COR-L47 (cell line): Measurements from ENCODE around the gene CAMKV.
"Not testable (repeated sequence)": the region's sequence is repeated elsewhere in the genome, so short reads cannot be mapped to it uniquely, and the experiment has no call there.

Experiments used
- DNase-seq: peaks from one replicate; lab custom pipeline; 2025; lab: John Stamatoyannopoulos, UW

Gene CAMKV, protein sequence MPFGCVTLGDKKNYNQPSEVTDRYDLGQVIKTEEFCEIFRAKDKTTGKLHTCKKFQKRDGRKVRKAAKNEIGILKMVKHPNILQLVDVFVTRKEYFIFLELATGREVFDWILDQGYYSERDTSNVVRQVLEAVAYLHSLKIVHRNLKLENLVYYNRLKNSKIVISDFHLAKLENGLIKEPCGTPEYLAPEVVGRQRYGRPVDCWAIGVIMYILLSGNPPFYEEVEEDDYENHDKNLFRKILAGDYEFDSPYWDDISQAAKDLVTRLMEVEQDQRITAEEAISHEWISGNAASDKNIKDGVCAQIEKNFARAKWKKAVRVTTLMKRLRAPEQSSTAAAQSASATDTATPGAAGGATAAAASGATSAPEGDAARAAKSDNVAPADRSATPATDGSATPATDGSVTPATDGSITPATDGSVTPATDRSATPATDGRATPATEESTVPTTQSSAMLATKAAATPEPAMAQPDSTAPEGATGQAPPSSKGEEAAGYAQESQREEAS

DNA sequence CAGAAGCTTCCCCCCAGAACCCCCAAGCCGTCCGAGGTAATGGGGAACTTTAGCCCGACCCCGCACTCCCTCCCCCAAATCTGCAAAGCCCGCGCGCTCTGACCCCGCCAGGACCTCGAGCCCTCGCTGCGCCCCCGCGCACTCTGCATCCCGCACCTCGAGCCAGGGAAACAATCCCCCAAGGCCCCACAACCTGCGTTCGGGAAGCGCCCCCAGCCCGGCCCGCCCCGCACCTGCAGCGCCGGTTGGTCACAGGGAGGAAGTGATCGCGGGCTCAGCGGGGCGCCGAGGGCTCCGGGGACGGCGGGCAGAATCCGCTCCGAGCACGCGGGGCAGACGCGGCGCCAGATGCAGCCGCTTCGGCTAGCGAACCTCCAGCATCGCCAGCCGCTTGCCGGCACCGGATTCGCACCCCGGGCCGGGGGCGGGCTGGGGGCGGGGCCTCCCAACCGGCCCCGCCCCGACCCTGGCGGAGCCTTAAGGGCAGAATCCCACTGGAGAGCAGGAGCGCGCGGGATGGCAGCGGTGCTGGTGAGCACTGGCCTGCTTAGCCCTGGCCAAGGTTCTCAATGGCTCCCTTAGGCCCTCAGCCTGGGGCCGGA, at the start of gene CAMKV:
CAMKV (minus strand) TSS at position 382 of the 602 bp plus-strand sequence. CDS start 7,518 bp downstream, outside the sequence.
- no peak for DNase-seq

DNA sequence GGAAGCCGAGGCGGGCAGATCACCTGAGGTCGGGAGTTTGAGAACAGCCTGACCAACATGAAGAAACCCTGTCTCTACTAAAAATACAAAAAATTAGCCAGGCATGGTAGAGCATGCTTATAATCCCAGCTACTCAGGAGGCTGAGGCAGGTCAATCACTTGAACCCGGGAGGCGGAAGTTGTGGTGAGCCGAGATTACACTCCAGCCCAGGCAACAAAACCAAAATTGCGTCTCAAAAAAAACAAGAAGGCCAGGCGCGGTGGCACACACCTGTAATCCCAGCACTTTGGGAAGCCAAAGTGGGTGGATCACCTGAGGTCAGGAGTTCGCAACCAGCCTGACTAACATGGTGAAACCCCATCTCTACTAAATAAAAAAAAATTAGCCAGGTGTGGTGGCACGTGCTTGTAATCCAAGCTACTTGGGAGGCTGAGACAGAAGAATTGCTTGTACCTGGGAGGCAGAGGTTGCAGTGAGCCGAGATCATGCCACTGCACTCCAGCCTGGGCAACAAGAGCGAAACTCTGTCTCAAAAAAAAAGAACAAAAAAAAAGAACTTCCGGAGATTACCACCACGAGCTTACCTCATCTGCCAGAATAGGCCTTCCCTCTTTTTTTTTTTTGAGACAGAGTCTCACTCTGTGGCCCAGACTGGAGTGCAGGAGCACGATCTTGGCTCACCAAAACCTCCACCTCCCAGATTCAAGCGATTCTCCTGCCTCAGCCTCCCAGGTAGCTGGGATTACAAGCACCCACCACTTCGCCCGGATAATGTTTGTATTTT, 48.3 kb upstream of the CAMKV start:
- DNase-seq, result not testable (repeated sequence)

DNA sequence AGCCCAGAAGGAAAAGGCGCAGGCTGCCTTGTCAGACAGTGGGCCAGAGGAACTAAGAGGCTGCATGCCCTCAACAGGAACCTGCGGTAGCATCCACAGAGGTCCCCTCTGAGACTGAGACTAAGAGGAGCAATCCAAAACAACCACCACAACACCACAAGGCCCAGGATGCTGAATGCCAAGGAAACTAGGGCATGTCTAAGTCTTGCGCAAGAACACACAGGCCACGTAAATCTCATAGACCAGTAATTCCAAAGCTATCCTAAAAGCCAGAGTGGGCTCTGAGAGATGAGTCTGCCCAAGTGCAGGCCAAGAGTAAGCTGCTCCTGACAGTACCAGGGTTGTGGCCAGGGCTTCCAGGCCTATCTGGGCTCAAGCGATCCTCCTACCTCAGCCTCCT, 47.0 kb upstream of the CAMKV start:
- DNase-seq, result no peak

DNA sequence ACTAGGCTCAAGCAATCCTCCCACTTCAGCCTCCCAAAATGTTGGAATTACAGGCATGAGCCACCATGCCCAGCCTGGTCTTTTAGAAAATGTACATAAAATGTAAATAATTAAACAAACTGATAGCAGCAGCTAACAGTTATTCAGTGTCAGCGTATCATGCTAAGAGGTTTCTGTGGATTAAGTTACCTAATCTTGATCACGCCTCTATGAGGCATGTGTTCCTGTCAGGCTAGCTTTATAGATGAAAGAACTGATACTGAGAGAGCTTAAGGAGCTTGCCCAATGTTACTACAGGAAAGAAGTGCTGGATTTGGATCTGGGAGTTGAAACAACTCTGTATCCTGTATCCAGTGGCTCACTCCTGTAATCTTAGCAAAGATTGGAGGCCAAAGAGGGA, 45.2 kb upstream of the CAMKV start:
- DNase-seq, result no peak

DNA sequence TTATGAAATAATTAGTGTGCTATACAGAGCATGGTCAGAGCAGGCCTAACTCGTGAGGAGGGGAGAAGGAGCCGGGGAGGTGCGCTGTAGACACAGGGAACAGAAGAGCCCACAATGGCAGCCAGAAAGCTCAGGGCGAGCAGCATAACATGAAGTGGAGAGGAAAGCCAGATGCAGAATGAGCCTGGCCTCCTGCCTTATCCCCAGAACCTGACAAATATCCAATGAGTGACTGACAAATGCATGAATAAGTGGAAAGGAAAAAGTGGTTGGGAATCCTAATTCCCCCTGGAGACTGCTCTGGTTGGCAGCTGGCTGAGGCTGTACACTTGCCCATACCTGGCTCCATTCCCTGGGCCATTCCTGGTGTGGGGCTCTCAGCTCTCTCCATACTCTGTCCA, 43.2 kb upstream of the CAMKV start:
- DNase-seq, result no peak

DNA sequence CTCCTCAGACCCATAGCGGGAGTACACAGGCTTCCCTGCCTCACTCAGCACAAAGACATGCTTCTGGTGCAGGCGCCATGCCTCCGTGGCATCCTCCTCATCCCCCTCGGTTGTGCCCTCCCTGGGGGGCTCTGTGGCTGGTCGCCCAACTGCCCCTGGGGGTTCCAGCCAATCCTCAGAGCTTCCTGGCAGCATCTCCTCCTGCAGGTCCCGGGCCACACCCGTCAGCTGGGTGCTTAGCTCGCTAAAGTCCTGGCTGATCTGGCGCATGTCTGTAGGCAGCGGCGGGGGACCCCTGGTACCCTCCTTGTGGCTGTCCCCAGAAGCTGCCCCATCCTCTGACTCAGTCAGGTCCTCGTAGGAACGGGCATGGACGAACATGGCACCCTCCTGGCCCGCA, 41.9 kb upstream of the CAMKV start:
- no peak for DNase-seq

DNA sequence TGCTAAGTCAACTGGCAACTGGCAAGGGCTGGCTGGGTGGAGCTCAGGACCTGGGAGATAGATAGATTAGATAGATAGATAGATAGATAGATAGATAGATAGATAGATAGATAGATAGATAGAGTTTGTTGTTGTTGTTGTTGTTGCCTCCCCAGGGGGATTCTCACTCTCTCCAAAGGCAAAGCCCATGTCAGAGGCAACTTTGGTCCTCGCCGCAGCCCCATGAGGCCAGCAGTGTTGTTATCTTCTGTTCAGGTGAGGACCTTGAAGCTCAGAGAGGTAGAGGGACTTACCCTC, 41.4 kb upstream of the CAMKV start:
- no peak for DNase-seq

DNA sequence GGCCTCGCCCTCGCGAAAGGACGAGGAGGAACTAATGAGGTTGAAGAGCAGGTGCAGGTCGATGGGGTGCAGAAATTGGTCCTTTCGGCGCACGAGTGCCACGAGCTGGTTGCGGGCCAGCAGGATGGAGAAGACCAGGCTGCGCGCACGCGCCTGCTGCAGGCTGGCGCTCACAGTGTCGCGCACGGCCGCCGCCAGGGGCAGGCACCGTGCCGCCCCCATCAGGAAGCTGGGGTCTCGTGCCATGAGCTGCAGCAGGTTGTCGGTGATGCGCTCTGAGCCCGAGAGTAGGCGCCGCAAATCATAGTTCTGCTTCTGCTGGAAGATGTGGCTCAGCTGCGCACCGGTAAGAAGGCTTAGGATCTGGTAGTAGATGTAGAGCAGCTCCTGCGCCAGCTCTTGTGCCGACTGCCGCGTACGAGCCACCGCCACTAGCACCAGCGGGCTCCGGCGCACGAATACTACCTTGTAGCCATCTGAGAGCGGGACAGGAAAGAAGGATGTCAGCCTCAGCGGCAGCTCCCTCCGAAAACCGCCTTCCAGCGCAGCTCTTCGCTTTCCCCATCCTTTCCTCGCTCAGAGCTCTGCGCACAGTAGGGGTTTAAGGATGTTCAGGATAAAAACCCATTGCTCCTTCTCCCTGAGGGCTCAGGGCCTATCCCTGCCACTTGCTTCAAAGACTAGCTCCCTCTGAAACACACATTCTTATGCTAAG, 40.9 kb upstream of the CAMKV start:
- no peak for DNase-seq

DNA sequence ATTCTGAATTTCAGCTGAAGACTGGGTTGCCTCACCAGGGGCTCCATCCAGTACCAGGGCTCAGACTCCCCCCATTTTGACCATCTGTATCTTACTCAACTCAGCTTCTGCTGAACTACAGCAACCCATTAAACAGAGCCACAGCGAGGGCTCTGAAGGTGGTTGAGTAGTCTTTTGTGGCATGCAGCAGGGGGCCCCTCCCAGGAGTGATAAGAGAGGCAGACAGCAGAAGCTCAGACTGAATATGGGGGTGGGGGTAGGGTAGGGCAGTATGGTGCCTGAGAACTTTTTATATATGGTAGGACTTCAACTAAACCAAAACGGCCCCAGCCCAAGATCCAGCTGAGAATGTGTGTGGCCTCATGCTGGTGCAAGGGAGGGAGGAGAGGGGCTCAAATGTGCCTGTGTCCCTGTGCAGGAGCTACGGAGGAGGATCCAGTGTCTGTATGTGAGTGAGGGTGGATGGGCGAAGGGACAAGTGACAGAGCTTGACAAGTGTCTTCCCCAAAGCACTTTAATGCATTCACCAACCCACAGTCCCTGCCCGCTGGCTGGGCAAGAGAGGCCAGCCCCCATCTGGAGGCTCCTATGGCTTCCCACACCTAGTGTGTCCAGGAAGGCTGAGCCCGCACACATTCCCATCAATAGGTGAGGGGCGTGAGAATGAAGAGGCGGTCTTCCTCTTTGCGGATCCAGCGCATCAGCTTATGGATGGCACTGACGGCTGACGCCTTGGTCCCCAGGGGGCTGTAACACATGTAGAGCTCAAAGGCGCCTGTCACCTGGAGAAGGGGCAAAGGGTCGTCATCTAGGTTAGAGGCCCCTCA, 38.9 kb upstream of the CAMKV start:
- no peak for DNase-seq

DNA sequence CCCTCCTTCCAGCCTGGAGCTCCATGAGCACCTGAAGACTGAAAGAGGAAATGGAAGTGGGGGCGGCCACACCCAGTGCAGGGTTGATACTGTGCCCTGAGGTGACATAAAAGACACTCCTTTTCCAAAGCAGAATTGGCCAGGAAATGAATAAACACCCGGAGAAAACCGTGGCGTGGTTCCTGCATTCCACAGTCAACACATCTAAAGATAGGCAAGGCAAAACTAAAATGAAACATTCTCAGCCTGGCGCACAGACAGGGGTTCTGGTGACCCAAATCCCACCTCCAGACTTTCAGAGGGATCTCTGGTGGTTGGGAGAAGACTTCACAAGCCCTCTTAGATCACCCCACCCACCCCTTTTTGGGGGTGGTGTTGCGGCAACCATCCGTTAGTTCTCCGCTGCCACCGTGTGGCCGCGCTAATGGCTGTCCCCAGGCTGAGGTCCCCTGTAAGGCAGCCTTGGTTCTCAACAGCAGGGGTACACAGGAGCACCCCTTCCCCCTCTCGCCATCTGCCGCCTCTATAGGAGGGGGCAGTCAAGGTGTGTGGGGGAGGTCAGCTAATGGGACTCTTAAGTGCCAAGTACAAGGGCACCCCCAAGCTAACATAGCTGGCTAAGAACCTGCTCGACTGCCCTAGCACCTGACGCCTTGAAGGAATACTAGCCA, 36.5 kb upstream of the CAMKV start:
- DNase-seq, result peak; percentile 25

DNA sequence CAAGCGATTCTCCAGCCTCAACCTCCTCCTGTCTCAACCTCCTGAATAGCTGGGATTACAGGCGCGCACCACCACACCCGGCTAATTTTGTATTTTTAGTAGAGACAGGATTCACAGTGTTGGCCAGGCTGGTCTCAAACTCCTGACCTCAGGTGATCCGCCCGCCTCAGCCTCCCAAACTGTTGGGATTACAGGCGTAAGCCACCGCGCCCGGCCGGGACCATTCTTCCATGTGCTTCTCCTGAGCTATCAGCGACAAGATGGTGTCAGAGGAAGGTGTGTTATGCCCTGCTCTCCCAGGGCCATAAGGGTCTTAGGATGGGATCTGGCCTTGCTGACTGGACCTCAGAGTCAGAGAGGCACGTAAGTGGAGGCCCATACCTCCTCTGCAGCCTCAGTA, 34.7 kb upstream of the CAMKV start:
- DNase-seq, result not testable (repeated sequence)

DNA sequence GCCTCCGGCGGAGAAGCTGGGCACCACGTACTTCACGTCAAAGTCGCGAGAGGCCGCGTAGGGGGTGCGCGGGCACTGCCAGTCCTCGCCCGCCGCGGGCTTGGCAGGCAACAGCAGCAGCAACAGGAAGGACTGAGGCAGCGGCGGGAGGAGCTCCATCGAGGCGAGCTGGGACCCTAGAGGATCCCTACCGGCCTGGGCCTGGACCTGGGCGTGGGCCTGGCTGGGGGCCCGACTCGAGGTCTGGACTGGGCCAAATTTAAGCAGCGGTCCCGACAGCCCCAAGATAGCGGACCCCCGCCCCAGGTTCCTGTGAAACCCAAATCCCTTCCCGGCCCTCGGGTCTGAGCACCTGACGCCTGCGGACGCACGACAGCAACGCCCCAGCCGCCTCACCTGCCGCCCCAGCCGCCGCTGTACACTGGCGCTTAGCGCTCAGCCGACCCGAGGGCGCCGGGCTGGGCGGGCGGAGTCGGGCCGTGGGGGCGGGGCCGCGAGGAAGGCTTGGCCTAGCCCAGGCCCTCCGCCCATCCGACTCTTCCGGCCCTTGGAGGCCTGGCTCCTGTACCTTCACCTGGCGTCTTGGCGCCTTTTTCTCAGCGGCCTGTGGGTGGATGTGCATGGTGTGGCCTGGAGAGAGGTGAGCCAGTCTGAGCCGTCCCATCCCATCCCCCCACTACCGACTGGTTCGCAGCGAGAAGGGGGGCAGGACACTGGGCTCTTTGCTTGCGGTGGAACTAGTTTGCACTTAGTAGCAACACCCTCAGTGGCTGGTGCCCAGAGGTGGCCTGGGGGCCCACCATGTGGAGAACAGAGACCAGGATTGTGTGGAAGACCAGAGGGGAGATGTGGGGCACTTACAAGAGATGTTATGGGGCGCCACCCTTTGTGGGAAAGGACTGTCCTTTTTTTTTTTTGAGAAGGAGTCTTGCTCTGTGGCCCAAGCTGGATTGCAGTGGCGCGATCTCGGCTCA, 34.0 kb upstream of the CAMKV start, which contains the start of gene MST1R:
MST1R (minus strand) TSS at position 423 of the 974 bp plus-strand sequence; CDS start at position 159, 264 bp downstream.
- DNase-seq, result peak; percentile 63

DNA sequence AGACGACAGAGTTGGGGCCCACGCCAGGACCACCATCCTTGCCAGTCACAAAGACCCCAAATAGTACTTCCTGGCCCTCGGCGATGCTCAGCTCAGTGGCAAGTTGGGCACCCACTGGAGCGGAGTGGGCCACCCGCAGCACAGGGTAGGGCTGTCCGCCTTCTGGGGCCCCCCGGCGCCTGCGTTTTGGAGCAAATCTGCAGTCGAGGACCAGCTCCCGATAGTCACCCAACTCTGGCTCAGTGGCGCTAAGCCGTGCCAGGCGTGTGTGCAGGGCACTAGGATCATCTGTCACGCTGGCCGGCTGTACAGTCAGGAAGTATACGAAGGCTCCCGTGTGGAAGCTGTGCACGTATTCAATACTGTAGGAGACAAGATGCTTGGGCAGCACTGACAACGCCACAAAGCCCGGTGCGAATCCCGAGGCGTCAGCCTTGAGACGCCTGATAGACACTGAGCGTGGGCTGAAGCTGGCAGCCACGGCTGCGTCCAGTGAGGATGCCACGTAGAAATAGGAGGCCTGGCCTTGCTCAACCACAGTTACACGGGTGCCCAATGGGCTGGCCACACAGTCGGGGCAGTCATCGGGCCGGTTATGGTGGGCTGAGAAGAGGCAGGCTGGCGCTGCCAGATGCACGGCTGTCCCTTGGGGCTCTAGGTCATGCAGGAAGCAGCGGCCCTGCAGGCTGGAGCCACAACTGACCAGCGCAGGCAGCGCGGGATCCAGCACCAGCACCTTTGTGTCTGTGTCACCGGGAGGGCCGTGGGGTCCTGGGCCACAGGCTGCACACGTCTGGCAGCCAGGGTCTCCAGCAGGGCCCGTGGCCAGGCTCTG, 33.0 kb upstream of the CAMKV start:
- no peak for DNase-seq

DNA sequence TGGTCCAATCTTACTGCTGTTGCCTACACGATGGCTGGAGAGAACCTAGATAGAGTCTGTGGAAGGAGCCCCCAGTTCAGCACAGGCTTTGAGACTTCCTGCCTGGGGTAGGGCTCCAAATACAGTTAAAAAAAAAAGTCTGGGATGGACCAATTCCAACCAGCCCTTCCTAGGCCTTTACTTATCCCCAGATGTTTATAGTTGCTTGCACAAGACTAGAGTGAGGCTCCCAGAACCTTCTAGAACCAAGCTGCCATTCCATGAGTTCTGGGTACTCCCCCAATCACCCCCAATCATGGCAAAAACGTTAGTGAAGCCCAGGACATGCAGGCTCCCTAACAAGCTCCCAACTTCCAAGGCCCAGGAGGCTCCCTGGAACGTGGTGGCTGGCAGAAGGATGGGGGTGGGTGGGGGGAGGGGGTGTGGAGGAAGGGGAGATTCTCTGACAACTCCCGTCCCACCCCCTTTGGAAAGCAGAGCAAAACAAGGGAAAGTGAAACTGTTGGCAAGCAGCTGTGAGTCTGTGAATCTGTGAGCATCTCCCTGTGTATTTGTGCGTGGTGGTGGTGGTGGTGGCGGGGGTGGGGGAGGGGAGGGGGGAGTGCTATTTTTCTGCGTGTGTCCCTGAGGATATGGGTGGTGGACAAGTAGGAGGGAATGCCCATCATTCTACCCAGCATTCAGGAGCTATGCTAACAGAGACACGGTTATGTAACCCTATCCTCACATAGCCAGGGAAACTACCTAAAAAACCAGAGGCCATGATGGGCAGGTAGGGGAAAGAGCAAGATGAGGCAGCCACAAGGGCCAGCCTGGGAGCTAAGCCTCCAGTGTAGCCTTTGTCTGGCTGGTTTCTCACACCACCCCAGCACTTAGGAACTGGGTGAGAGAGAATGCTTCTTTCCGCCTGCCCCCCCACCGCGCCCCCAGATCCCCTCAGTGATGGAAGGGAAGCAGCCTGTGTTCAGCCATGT, 31.9 kb upstream of the CAMKV start:
- DNase-seq, result no peak

DNA sequence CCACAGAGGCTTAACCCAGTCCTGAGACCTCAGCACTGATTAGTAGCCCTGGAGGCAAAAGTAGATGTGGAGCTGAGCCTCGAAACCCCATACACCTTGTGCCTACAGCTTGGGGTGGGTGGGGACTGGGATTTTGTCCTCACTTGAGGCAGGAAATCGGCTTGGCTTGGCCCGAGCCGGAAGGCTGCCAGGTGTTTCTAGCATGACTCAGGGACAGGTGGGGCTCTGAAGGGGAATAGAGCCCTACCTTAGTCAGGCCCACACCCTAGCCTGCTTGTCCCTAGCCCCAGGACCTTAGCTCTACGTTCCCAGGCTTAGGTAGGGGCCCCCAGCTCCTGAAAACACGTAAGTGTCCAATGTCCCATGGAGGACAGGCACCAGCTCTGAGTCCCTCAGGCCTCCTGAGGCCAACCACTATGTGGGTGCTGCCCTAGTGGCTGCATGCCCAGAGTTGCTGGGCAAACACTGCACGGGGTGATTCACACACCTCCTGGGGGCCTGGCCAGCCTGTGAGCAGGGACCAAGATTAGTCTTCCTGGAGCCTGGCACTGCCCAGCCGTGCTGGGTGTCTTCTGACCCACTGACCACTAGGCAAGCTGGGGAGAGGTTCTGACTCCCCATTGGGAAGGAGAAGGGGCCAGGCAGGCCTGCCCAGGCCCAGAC, 30.9 kb upstream of the CAMKV start:
- peak; percentile 19 for DNase-seq

DNA sequence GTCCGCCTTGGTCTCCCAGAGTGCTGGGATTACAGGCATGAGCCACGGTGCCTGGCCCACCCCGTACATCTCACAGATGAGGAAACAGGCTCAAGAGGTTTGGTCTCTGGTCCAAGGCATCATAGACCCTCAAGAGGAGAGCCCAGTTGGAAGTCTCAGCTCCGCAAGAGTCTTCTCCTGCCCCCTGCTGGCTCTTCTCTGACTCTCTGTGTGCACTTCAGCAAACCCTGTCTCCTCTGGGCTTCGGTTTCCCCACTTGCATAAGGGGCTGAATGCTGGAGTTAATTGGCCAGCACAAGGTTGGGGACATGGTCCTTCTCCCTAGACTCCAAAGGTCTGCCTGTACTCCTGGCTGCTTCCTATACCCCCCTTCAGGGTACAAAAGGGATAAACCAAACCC, 30.1 kb upstream of the CAMKV start:
- no peak for DNase-seq

DNA sequence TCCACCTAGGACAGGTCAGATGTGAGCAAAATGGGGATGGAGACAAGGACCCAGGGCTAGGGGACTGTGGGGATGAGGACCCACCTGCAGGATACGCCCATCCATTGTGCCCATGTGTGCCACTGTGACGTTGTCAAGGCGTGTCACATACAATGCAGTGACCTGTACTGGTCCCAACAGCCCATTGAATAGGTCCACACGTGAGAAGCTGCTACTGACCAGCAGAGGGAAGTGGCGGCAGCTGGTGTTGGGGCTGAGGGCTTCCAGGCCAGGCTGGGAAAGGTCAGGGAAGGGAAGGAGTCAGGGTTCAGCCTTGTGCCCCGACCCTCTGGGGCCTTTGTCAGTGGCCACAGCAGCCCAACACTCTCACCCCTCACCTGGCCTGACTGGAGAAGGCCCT, 29.3 kb upstream of the CAMKV start:
- DNase-seq, result no peak
